Testis (tissue), 2 donors: Measurements from ENCODE around the gene PRELP.

Source experiments
- CTCF ChIP-seq, 3 experiments: fragments of 450-650 bp in 2 of 3; fragments of 200-600 bp in 1 of 3; sonication (generic) in 1 of 3; IDR thresholded peaks; one replicate each; pipeline ENCODE4 v1.5.1; 2016 to 2019; ENCODE audit warnings: antibody characterized with exemption in 3 of 3, mild to moderate bottlenecking in 2 of 3, moderate library complexity in 1 of 3
- POLR2A ChIP-seq: fragments of 450-650 bp; IDR thresholded peaks from one replicate; pipeline ENCODE4 v1.6.1; 2017; ENCODE audit warnings: antibody characterized with exemption, mild to moderate bottlenecking, moderate library complexity

GRCh38 chr1:203521812-203522211 lies 46.2 kb downstream of the PRELP start:
- TF ChIP-seq POLR2A (no peak), CTCF (IDR thresholded peaks at IDR 0.05) (no peak)
